Calu3 (cell line): Measurements from ENCODE around the gene JMJD7. TPM values are rescaled to one million over a fixed set of nuclear protein-coding genes. Genes with fewer than 3 reads are reported as not detected.

Source experiments
- BruUV-seq: library from RNA; stranded (reverse); fragments of 400-500 nt; replicated peaks from 2 replicates; lab custom pipeline; 2021; lab: Mats Ljungman, UMichigan
- CTCF ChIA-PET: fragments of 300-600 bp; sonication (Branson Sonifier 250); formaldehyde crosslinking; loops from one replicate; lab custom pipeline; 2022; ENCODE audit warnings: antibody characterized with exemption; lab: Charles Lee
- DNase-seq: peaks from one replicate; pipeline ENCODE4 v3.0.0; 2022
- H3K27ac Mint-ChIP-seq: one replicate; pipeline ENCODE4 v1.8.0; 2022; ENCODE audit warnings: mixed read lengths; ENCODE audit not compliant: unreplicated experiment
- H3K27me3 Mint-ChIP-seq: one replicate; pipeline ENCODE4 v1.8.0; 2022; ENCODE audit warnings: mixed read lengths; ENCODE audit not compliant: unreplicated experiment
- H3K36me3 Mint-ChIP-seq: one replicate; pipeline ENCODE4 v1.8.0; 2022; ENCODE audit warnings: mild to moderate bottlenecking, moderate library complexity, mixed read lengths; ENCODE audit not compliant: insufficient read depth, unreplicated experiment
- H3K4me1 Mint-ChIP-seq: one replicate; pipeline ENCODE4 v1.8.0; 2022; ENCODE audit warnings: mild to moderate bottlenecking, low read depth, mixed read lengths; ENCODE audit not compliant: unreplicated experiment
- H3K4me3 Mint-ChIP-seq: one replicate; pipeline ENCODE4 v1.8.0; 2022; ENCODE audit warnings: mild to moderate bottlenecking, low read depth, moderate library complexity, mixed read lengths; ENCODE audit not compliant: unreplicated experiment
- H3K9me3 Mint-ChIP-seq: one replicate; pipeline ENCODE4 v1.8.0; 2022; ENCODE audit warnings: low read depth, mixed read lengths; ENCODE audit not compliant: unreplicated experiment
- CTCF ChIP-seq: fragments of 200-600 bp; IDR thresholded peaks from one replicate; pipeline ENCODE4 v1.8.0; 2022; ENCODE audit warnings: antibody characterized with exemption; ENCODE audit not compliant: unreplicated experiment
- intact Hi-C: fragments of 100-400 bp; cut with micrococcal nuclease; formaldehyde crosslinking; loops from one replicate; pipeline ENCODE4 v1.10.0; 2022; ENCODE audit not compliant: unreplicated experiment
- total RNA-seq: library from RNA; stranded (reverse); gene quantifications from 2 replicates; pipeline ENCODE4 v1.2.3, GENCODE V29; 2022

Gene JMJD7
- total RNA-seq, 1 experiment from 2014 or later: 9.4 TPM

- DNase-seq: no peak
- peaks cover 5% of the 10 kb centered on the region for H3K36me3 Mint-ChIP-seq
- no TSS peak for BruUV-seq
- no peak overlapping the region for H3K27ac Mint-ChIP-seq
- no peaks in the 10 kb centered on the region for H3K4me1 Mint-ChIP-seq
- no peaks in the 10 kb centered on the region for H3K9me3 Mint-ChIP-seq
- no peak overlapping the region for H3K4me3 Mint-ChIP-seq
- intact Hi-C loops: no loop called here
- CTCF ChIA-PET: no interaction called here
- no peaks in the 10 kb centered on the region for H3K27me3 Mint-ChIP-seq
- no peak for TF ChIP-seq CTCF
Measured at GRCh38 chr15:41847981-41848380, 20.1 kb downstream of the JMJD7 start.

DNA sequence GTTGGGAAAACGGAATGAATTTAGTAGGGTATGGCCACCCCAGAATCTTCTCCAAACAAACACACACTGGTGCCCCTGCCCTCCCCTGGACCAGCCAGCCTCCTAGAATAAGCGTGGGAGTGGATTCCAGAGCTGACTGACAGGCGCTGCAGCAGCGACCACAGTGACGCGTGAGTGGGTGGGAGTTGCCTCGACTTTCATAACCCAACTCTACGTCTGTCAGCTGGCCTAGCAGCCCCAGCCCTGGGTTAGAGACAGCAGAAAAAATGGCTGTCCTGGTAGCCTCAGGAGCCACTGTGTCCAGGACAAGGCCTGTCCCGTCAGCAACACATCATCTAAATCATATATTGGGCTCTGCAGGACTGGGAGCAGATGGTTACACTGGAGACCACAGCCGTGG is 20.7 kb downstream of the JMJD7 start:
- H3K27me3 Mint-ChIP-seq: no peaks in the 10 kb centered on the region
- TF ChIP-seq CTCF: no peak
- H3K27ac Mint-ChIP-seq: no peak overlapping the region
- intact Hi-C loops: no loop called here
- H3K4me3 Mint-ChIP-seq: no peak overlapping the region
- no TSS peak for BruUV-seq
- CTCF ChIA-PET: no interaction called here
- H3K4me1 Mint-ChIP-seq: no peaks in the 10 kb centered on the region
- no peak for DNase-seq
- H3K9me3 Mint-ChIP-seq: no peaks in the 10 kb centered on the region
- H3K36me3 Mint-ChIP-seq: peaks cover 5% of the 10 kb centered on the region

DNA sequence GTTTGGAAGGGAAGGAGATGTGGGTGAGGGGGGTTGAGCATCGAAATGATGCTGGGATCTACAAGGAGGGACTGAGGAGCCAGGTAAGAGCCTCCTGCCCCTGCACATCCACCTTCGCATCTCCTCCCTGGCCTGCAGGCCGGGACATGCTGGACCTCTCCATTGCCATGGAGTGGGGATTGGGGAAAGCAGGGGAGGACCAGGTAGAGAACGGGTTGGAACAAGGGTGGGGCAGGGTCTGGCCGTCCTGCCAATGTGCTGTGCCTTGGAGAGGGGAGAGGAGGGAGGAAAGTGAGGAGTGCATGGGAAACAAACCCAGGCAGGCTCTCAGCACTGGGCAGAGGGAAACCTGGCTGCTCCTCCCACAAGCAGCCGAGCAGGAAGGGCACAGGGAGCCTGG is 21.3 kb downstream of the JMJD7 start:
- intact Hi-C loops: no loop called here
- no peaks in the 10 kb centered on the region for H3K9me3 Mint-ChIP-seq
- peaks cover 5% of the 10 kb centered on the region for H3K36me3 Mint-ChIP-seq
- no peak overlapping the region for H3K27ac Mint-ChIP-seq
- no peaks in the 10 kb centered on the region for H3K27me3 Mint-ChIP-seq
- DNase-seq: no peak
- no peaks in the 10 kb centered on the region for H3K4me1 Mint-ChIP-seq
- no peak overlapping the region for H3K4me3 Mint-ChIP-seq
- CTCF ChIA-PET: no interaction called here
- TF ChIP-seq CTCF: no peak
- BruUV-seq: no TSS peak

DNA sequence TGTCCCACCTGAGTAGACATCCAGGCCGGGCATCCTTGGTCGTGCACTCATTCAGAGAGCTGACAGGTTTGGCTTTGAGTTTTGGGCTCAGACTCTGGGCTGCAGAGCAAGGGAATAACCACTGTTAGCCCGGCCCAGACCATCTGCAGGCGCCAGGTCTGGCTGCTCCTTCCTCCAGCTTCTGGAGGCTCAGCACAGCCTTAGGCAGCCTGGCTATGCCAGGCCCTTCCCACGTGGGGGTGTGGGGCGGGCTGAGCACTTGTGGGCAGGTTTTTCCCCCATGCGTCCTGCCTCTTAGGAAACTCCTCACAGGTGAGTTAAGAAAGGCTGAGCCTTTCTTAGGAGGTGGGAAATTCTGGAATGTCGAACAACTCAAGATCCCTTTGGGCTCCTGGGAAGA is 22.0 kb downstream of the JMJD7 start:
- H3K27ac Mint-ChIP-seq: no peak overlapping the region
- no peaks in the 10 kb centered on the region for H3K27me3 Mint-ChIP-seq
- no peaks in the 10 kb centered on the region for H3K9me3 Mint-ChIP-seq
- CTCF ChIA-PET: no interaction called here
- peaks cover 5% of the 10 kb centered on the region for H3K36me3 Mint-ChIP-seq
- intact Hi-C loops: no loop called here
- DNase-seq: no peak
- TF ChIP-seq CTCF: no peak
- no peak overlapping the region for H3K4me3 Mint-ChIP-seq
- no TSS peak for BruUV-seq
- H3K4me1 Mint-ChIP-seq: no peaks in the 10 kb centered on the region
